Left ventricle myocardium superior (tissue), 1 donor: Measurements from ENCODE around the gene SLC34A1. TPM values are rescaled to one million over a fixed set of nuclear protein-coding genes. Genes with fewer than 3 reads are reported as not detected.
"Not testable (repeated sequence)": the region's sequence is repeated elsewhere in the genome, so short reads cannot be mapped to it uniquely, and the experiment has no call there.

Experiments
- ATAC-seq: fragments of 200-7000 bp; cut with Tn5 transposase; one replicate; pipeline ENCODE4 v1.9.1; 2020; ENCODE audit warnings: mild to moderate bottlenecking, moderate library complexity
- DNase-seq: peaks from one replicate; pipeline ENCODE4 v3.0.0-alpha.2; 2020
- intact Hi-C: fragments of 100-400 bp; cut with micrococcal nuclease; formaldehyde crosslinking; loops from one replicate; pipeline ENCODE4 v1.11.0; 2022
- total RNA-seq: library from RNA; stranded (reverse); fragmentation: NEBNext Ultra II Directional; extraction: Animal tissue kit (Norgen Biotek cat#: 25700); gene quantifications from one replicate; pipeline ENCODE4 v1.2.1, GENCODE V29; 2021
- donor health status: DM: no; HTN: yes; CAD: no; lungs with severe emphysema.

The SLC34A1 gene
- total RNA-seq, 1 donor from 2014 or later, result not detected

DNA sequence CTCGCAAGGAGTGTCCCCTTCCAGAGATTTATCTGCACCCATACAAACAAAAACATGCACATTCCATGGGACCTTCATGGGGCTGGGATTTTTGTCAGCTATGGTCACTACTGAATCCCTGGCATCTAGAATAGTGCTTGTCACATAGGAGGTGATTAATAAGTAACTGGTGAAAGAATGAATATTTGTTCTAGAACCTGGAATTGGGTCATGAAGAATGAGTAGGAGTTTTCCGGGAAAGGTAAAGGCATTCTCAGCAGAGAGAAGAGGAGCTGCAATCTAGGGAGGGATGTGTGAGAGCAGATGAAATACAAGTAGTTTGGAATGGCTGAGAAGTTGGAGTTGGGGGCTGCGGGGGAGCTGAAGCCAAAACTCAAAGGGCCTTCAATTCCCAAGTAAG is 30.0 kb upstream of the SLC34A1 start:
- no peak for DNase-seq
- ATAC-seq, result no peak
- intact Hi-C loops, result no loop called here

DNA sequence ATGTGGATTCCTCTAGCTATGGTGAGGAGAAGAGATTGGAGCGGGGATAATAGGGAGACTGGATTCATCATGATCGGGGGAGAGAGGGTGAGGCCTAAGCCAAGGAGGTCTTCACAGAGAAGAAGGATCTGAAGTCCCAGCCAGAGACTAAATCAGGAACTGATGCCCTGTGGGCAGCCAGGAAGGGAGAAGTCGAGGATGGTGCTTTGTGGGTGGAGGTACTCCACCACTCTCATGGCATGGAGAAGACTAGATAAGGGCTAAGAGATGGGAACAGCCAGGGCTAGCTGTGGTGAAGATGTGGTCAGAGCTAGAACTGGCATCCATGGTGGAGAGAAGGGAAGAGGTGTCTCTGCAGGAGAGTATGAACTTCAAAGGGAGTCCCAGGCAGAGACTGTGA is 29.5 kb upstream of the SLC34A1 start:
- DNase-seq (no peak), ATAC-seq (no peak)
- intact Hi-C loops, result no loop called here

DNA sequence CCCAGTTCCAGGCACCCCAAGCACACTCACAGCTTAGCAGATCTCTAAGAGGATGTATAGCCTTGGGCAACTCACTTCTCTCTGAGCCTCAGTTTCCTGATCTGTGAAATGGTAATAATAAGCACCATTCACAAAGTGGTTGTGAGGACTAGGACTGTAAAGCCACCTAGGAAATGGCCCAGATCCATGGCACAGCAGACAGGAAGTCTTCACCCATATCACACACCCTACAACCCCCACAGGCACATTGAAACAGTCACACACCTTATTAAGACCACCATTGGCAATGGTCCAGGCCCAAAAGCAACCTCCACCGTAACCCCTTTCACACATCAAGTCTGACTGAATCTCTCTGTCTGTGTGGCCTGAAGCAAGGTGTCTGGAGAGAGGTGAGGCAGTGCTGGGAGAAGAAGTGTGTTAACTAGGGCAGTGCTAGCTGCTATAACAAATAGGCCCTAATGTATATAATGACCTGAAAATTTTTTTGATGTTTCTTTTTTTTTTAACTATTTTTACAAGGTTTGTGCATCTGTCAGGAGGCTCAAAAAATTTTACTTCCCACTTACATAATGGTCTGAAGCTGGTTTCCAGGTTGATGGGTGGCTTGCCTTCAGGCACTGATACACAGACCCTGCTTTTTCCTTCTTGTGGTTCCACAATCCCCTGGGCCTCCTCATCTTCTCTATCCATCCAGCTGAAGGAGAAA is 28.9 kb upstream of the SLC34A1 start:
- ATAC-seq, result no peak
- intact Hi-C loops, result no loop called here
- no peak for DNase-seq

DNA sequence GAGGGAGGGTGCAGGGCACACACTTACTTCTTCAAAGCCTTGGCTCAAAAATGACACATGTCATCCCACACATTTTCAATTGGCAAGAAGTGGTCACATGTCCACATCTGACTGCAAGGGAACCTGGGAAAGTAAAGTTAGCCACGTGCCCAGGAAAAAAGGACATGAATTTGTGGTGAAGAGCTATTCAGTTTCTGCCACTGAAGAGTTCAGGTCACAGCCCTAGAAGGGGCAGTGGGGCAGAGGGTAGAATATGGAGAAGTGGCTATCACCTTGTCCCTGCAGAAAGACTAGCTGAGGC is 28.4 kb upstream of the SLC34A1 start:
- DNase-seq (no peak), ATAC-seq (no peak)
- intact Hi-C loops, result no loop called here

DNA sequence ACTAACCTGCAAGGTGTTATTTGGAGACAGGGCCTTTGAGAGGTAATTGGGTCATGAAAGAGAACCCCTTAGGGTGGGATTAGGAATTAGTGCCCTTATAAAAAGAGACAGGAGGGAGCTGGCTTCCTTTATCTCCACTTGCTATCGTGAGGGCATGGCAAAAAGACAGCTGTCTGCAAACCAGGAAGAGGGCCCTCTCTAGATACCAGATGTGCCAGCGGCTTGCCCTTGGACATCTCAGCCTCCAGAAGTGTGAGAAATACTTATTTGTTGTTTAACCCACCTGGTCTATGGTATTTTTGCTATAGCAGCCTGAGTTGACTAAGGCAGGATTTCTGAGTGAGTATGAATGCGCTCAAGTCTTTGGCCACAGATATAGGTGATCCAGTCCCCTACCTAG is 27.5 kb upstream of the SLC34A1 start:
- intact Hi-C loops, result no loop called here
- ATAC-seq (no peak), DNase-seq (no peak)

DNA sequence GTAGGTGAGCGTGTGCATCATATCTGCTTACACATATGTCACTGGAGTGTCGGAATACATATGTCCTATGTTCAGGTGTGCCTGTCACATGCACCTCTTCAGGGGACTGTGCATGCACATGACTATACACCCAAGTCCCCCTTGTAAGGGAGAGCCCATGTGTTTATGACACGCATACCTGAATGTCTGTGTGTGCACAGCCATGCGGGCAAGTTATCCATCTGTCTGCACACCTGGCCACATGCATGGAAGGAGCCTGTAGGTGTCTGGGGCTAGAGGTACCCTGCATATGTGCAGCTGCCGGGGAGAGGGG is 27.1 kb upstream of the SLC34A1 start:
- no peak for ATAC-seq
- intact Hi-C loops, result no loop called here
- DNase-seq, result no peak

DNA sequence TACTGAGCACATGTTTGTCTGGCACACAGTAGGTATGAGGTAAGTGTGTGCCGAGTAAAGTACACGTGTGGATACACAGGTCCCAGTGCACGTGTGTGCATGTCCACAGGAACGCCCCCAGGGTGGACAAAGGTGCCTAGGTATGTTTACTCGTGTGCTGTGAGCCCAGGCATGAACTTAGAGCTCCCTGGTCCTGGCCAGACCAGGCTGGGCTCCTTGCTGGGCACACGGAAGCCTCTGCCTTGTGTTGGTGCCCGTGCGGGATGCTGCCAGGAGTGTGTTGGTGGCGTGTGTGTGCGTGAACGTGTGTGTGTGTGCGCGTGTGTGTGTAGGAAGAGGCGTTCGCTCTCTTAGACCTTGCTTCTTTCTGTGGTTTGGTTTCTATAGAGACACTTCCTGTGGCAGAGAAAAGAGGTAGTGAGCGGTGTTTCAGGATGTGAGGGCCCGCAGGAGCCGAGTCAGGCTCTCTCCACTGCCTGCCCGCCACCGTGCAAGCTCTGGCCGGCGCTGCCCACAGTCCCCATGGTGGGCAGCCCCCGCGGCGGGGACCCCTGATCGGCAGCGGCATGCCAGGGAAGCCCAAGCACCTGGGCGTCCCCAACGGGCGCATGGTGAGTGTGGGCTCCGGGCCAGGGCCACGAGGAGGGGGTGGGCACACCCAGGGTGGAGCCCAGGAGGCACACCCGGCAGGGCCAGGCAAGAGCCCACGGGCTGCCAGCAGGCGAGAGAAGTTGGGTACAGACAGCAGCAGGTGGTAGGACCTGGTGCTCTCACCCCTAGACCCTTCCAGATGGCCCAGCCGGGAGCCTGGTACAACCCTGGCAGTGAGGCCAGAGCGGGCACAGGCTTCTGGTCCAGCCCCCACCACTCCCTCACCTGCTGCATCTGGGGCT is 26.5 kb upstream of the SLC34A1 start, which contains the start of gene RGS14:
Gene RGS14, plus strand, starts transcription at position 466 of the 893 bp plus-strand sequence. Its CDS starts 101 bp downstream, at position 567.
- peak; percentile 49 for DNase-seq
- peak; percentile 52 for ATAC-seq
- intact Hi-C loops, result no loop called here

DNA sequence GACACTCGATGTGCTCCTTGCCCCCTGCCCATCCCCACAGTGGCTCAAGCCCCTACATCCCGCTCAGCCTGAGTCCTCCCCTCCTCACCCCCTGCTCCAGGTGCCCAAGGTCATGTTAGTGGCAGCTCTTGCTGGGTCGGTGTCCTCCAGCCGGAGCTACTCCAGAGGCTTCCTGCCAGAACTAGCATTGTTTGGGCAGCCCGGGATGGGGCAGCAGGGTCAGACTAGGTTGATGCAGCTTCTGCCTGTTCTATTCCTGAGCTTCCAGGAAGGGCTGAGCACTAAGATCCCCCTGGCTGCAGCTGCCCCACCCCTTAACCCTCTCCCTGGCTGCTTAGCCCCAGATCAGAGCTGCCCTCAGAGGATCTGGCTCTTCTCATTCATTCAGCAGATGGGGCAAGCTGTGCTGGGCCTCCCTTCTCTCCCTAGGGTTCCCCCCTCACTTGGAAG is 25.8 kb upstream of the SLC34A1 start:
- DNase-seq (peak; percentile 52), ATAC-seq (peak; percentile 60)
- intact Hi-C loops, result no loop called here

DNA sequence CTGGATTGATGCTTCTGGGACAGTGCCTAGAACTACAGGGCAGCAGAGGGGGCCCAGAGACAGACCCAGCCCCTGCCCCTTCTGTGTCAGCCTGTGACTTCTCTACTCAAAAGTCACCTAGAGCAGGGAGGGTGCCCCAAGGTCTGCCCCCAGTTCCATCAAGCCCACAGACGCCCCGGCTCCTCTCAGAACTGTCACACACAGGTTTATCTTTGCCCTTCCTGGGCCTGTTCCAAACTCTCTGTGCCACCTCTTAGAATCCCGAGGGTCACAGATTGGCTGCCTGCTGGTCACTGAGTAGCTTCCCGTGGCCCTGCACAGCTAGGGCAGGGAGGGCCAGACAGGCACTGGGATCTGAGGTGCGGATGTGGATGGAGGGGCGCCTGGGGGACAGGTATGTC is 24.8 kb upstream of the SLC34A1 start:
- DNase-seq, result no peak
- intact Hi-C loops, result no loop called here
- ATAC-seq, result peak; percentile 14

DNA sequence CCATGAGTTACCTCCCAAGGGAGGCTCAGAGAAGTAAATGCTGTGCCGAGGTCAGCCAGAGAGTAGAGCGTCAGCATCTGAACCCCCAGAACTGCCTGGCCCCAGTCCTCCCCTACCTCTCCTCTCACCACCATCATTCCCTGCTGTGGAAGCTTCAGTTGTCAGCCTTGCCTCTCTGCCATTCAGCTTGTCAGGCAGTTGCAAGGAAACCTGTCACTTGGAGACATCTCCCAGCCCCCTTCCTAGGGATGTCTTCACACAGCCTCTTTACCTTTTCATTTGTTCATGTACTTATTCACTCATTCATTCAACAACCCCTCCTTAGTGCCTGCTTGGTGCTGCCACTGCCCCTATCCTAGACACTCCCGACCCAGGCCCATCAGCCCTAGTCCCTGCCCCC is 24.4 kb upstream of the SLC34A1 start:
- intact Hi-C loops, result no loop called here
- ATAC-seq (no peak), DNase-seq (no peak)

DNA sequence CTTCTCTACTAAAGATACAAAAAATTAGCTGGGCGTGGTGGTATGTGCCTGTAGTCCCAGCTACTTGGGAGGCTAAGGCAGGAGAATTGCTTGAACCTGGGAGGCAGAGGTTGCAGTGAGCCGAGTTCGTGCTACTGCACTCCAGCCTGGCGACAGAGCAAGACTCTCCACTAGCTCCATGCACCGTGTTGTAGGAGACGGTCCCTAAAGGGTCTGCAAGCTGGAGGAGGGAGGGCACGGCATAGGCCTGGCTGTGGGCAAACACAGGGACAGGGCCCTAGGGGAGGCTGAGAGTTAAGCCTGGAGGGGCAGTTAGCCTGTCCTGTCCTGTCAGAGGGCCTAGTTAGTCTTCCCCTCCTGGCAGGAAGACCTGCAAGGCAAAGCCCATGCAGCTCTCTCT is 23.5 kb upstream of the SLC34A1 start:
- intact Hi-C loops, ATAC-seq, DNase-seq: not testable (repeated sequence)

DNA sequence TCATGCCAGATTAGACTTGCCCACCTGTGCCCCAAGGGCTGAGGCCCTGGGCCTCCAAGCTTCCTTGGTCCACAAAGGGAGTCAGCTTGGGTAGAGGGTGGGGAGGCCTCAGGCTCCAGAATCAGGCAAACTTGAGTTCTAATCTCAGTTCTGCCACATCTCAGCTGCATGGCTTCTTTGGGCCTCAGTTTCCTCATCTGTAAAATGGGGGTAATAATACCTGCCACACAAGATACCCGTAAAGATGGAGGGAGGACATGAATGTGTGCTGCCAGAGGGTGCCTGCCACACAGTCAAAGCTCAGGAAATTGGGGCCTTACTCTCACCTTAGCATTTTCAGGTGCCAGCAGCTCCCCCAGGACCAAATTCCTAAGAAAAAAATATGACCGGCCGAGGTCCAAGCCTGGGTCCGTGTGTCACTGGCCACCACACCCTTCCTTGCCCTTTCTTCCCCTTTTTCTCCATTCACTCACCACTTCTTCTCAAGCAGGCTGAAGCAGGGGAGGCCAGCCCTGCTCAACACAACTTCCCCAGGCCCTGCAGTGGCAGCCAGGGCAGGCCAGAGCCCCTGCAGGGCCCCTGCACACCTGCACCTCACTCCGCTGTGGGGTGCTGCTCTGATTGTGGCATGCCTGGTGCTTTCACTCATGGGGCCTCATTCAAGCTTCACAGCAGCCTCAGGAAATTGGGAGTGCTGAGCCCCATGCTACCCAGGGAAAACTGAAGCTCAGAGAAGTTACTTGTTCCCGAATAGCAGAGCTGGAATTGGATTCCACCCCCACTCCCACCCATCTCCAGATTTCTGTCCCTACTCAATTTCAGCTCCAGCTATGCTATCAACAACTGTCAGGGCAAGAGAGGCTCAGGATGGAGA is 22.6 kb upstream of the SLC34A1 start:
- ATAC-seq (no peak), DNase-seq (no peak)
- intact Hi-C loops, result no loop called here

DNA sequence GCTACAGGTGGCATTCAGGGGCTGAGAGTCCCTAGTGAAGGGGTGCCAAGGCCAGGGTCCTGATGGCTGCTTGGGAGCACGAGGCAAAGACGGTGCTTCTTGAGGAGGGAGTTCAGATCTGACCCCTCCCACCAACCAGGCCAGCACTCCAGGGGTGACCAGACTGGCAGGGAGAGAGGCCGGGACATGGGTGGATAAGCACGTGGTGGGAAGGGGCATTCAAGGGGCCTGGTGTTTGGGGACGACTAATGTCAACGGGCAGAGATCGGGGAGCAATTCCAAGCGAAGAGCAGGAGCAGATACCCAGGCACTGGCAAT is 22.0 kb upstream of the SLC34A1 start:
- ATAC-seq (no peak), DNase-seq (no peak)
- intact Hi-C loops, result no loop called here

DNA sequence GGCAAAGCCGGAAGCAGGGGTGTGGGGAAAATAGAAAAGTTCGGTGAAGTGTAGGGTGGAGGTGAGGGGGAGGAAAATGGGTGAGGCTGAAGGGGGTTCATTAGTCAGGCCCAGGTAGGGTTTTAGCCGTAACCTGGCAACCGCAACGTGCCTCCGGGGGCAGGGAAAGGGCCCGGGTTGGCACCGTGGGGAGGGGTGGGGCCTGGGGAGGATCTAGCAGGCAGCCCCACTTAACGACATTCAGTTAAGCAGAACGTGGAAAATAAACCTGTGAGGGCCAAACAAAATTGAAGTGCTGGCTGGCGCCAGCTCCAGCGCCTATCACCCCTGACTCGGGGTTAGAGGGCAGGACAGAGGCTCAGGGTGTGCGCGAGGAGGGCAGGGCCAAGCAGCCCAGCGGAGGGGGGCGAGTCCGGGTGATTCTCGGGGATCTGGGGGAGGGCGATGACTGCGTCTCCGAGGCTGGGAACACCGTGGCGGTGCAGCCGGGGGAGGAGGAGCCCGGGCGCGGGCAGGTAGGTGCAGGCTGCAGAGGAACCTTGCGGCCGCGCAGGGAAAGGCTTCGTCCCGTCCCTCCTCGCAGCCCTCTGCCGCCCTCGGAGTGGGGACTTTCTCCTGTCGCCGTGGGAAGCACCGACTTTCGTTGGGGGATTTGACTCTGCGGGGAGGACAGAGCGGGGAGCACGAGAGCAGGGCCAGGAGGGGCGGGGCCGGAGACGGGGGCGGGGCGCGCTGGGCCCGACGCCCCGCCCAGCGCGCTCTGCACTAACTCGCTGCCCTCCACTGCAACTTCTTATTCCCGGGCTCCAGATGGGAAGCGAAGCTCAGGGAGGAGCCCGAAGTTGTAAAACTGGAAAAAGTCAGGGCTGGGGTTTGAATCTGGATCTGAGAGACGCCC is 21.4 kb upstream of the SLC34A1 start:
- DNase-seq, result peak; percentile 74
- peak; percentile 62 for ATAC-seq
- intact Hi-C loops, result no loop called here

DNA sequence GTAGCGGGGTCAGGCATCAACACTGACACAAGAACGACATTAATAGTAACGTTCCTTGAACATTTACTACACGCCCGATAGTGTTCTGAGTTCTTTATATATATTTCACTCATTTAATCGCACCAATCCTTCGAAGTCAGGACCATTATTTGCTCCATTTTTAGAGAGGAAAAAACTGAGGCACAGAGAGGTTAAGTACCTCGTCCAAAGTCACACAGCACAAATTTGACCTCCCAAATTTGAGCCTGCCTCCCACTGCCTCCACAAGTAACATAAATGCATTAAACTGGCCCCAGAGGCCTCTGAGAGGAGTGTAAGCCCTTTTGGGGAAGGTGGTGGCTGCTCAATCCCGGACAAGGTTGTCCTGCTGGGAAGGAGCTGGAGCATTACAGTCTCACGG is 20.7 kb upstream of the SLC34A1 start:
- ATAC-seq, result no peak
- intact Hi-C loops, result no loop called here
- DNase-seq, result no peak

DNA sequence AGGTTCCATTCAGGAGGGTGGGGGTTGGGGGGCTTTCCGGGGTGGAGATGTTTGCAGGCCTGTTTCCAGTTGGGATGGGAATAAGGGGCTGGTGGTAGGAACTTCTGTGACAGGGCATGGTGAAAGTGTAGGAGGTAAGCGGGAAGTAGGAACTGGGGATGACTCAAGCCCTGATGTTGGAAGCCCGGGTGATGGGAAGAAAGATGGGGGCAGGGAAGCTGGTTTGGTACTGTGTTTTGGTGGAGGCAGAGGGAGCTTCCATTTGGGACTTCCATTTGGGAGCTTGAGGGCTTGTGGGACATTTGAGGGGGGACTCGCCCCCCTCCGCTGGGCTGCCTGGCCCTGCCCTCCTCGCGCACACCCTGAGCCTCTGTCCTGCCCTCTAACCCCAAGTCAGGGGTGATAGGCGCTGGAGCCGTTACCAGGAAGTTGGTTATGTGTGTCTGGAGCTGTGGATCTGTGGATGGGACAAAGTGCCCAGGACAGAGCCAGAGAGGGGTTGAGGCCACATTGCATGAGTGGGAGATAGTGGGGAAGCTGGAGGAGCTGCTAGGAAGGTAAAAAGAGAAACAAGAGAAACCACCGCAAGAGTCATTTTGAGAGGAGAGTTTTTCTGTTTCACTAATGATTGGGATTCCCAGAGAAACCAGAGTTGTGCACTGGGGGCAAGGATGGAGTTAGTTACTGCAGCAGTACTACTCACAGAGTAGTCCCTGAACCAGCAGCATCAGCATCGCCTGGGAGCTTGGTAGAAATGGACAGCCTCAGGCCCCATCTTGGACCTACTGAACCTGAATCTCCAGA is 19.9 kb upstream of the SLC34A1 start:
- intact Hi-C loops, result no loop called here

DNA sequence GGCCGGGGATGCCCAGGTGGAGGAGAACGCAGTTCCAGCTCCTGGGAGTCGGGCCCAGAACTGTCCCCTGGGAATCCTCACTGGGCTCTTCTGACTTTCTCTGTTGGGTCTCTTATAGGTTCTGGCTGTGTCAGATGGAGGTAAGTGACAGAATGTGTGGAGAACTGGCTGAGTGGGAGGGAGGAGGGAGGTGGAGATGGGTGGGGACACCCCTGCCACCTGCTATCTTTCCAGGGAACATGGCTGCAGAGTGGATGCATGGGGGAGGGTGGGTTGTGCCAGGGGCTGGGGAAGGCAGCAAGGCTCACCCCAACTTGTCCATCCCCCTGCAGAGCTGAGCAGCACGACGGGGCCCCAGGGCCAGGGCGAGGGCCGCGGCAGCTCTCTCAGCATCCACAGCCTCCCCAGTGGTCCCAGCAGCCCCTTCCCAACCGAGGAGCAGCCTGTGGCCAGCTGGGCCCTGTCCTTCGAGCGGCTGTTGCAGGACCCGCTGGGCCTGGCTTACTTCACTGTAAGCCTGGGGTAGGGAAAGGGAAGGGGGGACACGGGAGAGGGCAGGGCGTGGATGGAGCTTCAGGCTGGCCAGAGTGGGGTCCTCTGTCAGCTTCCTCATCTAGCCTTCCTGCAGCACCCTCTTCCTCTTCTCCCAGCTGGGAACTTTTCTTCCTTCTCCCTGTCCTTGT is 18.2 kb upstream of the SLC34A1 start:
- ATAC-seq (no peak), DNase-seq (no peak)

More for the DNA sequence above, 19.9 kb upstream of the SLC34A1 start:
- ATAC-seq (no peak), DNase-seq (no peak)

More for the DNA sequence above, 18.2 kb upstream of the SLC34A1 start:
- intact Hi-C loops, result no loop called here
